GM19468 (cell line): ENCODE results near the gene HAND2.

Experiments used
- ATAC-seq: cut with Tn5 transposase; IDR thresholded peaks from one replicate; pipeline ENCODE4 v1.9.1; 2021; ENCODE audit warnings: mild to moderate bottlenecking, moderate library complexity, moderate number of reproducible peaks; ENCODE audit not compliant: unreplicated experiment; ENCODE audit errors: extremely low read depth

The HAND2 gene

GRCh38 chr4:173486714-173487392 is 43.2 kb downstream of the HAND2 start:
- ATAC-seq = no peak

GRCh38 chr4:173485164-173485563 is 44.9 kb downstream of the HAND2 start:
- no peak for ATAC-seq

GRCh38 chr4:173482330-173482931 is 47.6 kb downstream of the HAND2 start:
- no peak for ATAC-seq

- no peak for ATAC-seq
Measured at GRCh38 chr4:173478913-173479283, 51.1 kb downstream of the HAND2 start.

GRCh38 chr4:173478201-173478912 is 51.7 kb downstream of the HAND2 start:
- ATAC-seq = no peak

- ATAC-seq = no peak
Measured at GRCh38 chr4:173477016-173477415, 53.0 kb downstream of the HAND2 start.
